D721Med (cell line): Measurements from ENCODE around the gene SCFD2.
"Not testable (repeated sequence)": the region's sequence is repeated elsewhere in the genome, so short reads cannot be mapped to it uniquely, and the experiment has no call there.

Source experiments
- DNase-seq: peaks from one replicate; pipeline ENCODE4 v3.0.0; 2011; ENCODE audit warnings: low spot score; ENCODE audit not compliant: insufficient read length
- FAIRE-seq: peaks from 2 replicates; lab custom pipeline; 2011; peaks lifted over from hg19 to GRCh38; lab: Jason Lieb, UNC
- CTCF ChIP-seq: IDR thresholded peaks from 2 replicates; pipeline ENCODE4 v1.5.1; 2012; ENCODE audit warnings: mild to moderate bottlenecking, control low read depth; ENCODE audit not compliant: insufficient read depth; ENCODE audit errors: missing control alignments

Gene SCFD2

DNA sequence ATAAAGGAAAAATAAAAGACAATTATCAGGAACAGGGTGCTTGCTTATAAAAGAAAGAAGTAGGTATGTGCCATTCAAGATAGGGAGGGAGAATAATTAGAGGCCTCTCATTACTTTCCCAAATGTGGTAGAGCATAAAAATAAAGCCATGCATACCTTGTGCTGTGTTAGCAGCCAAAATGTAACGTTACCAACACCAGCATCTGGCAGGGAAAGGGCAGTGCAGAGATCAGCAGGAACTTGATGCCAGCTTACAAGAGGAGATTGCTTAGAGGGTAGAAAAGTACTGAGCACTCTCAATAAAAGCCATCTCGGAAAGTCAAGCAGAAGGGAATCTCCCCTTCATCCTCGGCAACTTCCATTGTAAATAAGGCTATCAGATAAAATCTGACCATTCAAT, 308.2 kb downstream of the SCFD2 start:
- DNase-seq (no peak), FAIRE-seq (no peak)
- TF ChIP-seq CTCF = no peak

DNA sequence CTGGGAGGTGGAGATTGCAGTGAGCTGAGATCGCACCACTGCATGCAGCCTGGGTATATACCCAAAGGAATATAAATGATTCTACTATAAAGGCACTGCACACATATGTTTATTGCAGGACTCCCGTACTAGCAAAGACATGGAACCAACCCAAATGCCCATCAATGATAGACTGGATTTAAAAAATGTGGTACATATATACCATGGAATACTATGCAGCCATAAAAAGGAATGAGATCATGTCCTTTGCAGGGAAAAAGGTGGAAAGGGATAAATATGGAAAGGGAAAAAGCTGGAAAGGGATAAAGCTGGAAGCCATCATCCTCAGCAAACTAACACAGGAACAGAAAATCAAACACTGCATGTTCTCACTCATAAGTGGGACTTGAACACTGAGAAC, 308.8 kb downstream of the SCFD2 start:
- not testable (repeated sequence) for FAIRE-seq

GRCh38 chr4:53055716-53056403, 310.0 kb downstream of the SCFD2 start:
- TF ChIP-seq CTCF = no peak
- no peak for DNase-seq
- FAIRE-seq = no peak

More for the DNA sequence above, 308.8 kb downstream of the SCFD2 start:
- DNase-seq = not testable (repeated sequence)

DNA sequence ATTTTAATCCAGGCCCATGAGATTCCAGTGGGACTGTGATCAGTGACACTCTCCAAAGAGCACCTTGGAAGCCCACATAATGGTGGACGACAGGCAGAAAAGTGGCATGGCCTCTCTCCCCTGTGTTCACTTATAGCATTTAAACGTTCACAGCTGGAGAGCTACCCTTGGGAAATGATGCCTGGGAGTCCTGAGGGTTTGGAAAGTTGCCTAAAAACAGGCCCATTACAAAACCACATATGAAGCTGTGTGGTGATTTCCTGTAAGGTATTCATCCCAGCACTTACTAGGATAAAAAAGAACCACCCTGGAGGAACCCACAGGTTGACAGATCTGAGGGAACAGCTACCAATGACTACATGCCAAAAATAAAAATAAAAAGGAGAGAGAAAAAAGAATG, 310.6 kb downstream of the SCFD2 start:
- FAIRE-seq (no peak), DNase-seq (no peak)
- TF ChIP-seq CTCF = no peak

- no peak for DNase-seq
- TF ChIP-seq CTCF = no peak
- FAIRE-seq = no peak
Observed at GRCh38 chr4:53050361-53050774, 315.5 kb downstream of the SCFD2 start.

DNA sequence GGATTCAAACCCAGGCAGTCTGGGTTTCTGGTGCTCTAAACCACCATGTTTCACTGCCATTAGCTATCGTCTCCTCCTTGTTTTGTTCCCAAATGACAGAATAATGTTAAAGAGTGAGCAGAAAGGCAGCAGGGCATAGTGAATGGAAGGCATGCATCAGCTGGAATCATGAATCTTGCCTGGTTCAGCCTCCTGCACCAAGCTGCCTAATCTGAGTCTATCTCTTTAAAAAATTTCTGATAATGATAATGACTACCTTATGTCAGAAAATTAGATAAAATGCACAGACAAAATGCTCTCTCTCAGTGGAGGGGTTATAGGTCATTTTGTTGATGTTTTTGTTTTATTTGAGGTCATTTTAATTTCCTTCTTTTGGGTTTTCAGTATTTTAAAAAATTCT, 316.3 kb downstream of the SCFD2 start:
- TF ChIP-seq CTCF = no peak
- FAIRE-seq = no peak
- no peak for DNase-seq

- no peak for FAIRE-seq
- TF ChIP-seq CTCF = no peak
- no peak for DNase-seq
Observed at GRCh38 chr4:53044651-53044960, 321.3 kb downstream of the SCFD2 start.
